Parathyroid adenoma (tissue), 2 donors: ENCODE results near the gene EIF1.

Source experiments
- H2AFZ ChIP-seq: fragments of 300-600 bp; sonication (generic); one replicate; pipeline ENCODE4 v1.7.0; 2017; ENCODE audit warnings: antibody characterized with exemption, mild to moderate bottlenecking
- H3K27ac ChIP-seq: fragments of 300-600 bp; sonication (generic); one replicate; pipeline ENCODE4 v1.7.0; 2017
- H3K27me3 ChIP-seq: fragments of 300-600 bp; sonication (generic); one replicate; pipeline ENCODE4 v1.7.0; 2017; ENCODE audit warnings: low read length; ENCODE audit not compliant: control insufficient read depth, insufficient read depth
- H3K36me3 ChIP-seq: fragments of 300-600 bp; sonication (generic); one replicate; pipeline ENCODE4 v1.7.0; 2017; ENCODE audit warnings: low read length; ENCODE audit not compliant: control insufficient read depth, insufficient read depth
- H3K4me1 ChIP-seq: fragments of 300-600 bp; sonication (generic); one replicate; pipeline ENCODE4 v1.7.0; 2017; ENCODE audit warnings: control low read depth
- H3K4me2 ChIP-seq: fragments of 300-600 bp; sonication (generic); one replicate; pipeline ENCODE4 v1.7.0; 2017; ENCODE audit warnings: low read length
- H3K4me3 ChIP-seq: fragments of 300-600 bp; sonication (generic); one replicate; pipeline ENCODE4 v1.7.0; 2017; ENCODE audit warnings: low read depth, low read length
- H3K79me2 ChIP-seq: fragments of 300-600 bp; sonication (generic); one replicate; pipeline ENCODE4 v1.7.0; 2017; ENCODE audit warnings: control low read depth
- H3K9ac ChIP-seq: fragments of 300-600 bp; sonication (generic); one replicate; pipeline ENCODE4 v1.7.0; 2017; ENCODE audit warnings: mild to moderate bottlenecking
- H3K9me3 ChIP-seq: fragments of 300-600 bp; sonication (generic); one replicate; pipeline ENCODE4 v1.7.0; 2017; ENCODE audit warnings: low read length; ENCODE audit not compliant: control insufficient read depth
- TF ChIP-seq, protein P1 (sequence below): fragments of 300-600 bp; sonication (generic); IDR thresholded peaks from one replicate; pipeline ENCODE4 v1.7.0; 2017; ENCODE audit warnings: antibody characterized with exemption, mild to moderate bottlenecking
- donor health status: primary hyperparathyroidism.

Gene EIF1

DNA sequence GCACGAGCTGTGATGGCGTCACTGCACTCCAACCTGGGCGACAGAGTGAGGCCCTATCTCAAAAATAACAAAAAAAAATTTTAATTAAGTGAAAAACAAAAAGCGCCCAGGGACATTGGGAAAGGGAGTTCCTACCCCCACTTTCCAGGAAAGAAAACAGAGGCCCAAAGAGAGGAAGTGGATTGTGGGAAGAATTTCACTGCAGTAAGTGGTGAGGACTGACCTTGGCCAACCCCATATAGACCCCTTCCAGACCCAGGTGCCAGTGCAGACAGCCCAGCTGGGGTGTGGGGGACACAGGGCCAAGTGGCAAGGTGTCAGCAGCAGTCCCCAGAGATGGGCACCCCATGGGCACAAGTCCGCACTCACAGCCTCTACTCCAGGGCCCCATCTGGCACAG, 35.3 kb upstream of the EIF1 start:
- H3K36me3 ChIP-seq: no peaks in the 10 kb centered on the region
- H3K27me3 ChIP-seq: no peaks in the 10 kb centered on the region
- no peaks in the 10 kb centered on the region for H3K9me3 ChIP-seq
- H3K4me2 ChIP-seq: no peak overlapping the region
- H3K4me3 ChIP-seq: no peak overlapping the region
- TF ChIP-seq, protein P1, sequence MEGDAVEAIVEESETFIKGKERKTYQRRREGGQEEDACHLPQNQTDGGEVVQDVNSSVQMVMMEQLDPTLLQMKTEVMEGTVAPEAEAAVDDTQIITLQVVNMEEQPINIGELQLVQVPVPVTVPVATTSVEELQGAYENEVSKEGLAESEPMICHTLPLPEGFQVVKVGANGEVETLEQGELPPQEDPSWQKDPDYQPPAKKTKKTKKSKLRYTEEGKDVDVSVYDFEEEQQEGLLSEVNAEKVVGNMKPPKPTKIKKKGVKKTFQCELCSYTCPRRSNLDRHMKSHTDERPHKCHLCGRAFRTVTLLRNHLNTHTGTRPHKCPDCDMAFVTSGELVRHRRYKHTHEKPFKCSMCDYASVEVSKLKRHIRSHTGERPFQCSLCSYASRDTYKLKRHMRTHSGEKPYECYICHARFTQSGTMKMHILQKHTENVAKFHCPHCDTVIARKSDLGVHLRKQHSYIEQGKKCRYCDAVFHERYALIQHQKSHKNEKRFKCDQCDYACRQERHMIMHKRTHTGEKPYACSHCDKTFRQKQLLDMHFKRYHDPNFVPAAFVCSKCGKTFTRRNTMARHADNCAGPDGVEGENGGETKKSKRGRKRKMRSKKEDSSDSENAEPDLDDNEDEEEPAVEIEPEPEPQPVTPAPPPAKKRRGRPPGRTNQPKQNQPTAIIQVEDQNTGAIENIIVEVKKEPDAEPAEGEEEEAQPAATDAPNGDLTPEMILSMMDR: no peak
- no peaks in the 10 kb centered on the region for H3K79me2 ChIP-seq
- H3K9ac ChIP-seq: no peak overlapping the region
- H3K4me1 ChIP-seq: peaks cover 55% of the 10 kb centered on the region
- peak overlapping the region; percentile 99 for H3K27ac ChIP-seq
- peak overlapping the region; percentile 94 for H2AFZ ChIP-seq

DNA sequence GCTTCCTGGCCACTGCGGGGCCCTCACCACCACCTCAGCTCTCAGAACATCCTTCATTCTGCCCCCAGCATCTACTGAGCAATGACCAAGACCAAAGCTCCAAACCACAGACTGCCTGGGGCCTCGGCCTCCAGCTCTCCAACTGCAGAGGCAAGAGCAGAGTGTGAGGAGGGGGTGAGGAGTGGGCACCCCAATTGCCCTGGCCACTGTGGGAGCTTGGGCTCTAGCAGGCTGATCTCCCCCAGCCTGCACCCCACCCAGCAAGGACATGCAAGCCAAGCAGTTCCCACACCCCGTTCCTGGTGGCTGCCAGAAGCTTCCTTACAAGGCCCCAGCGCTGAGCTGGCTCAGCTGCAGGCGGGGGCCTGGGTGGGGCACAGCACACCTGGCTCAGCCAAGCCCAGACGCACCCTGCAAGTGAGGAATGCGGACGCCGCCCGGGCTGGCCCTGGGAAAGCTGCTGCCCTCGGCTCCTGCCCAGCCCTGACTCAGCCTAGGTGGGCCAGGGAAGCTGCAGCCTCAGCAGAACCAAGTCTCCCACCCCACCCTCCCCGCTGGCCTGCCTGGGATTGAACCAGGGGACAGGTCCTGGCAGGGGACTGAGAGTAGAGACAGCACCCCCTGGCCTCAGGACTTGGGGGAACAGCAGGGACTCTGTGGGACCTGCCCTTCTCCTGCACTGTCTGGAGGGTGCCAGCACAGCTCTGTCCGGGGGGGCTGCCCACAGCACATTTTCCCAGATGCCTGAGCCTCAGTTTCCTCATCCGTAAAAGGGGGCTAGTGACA, 34.6 kb upstream of the EIF1 start:
- peaks cover 51% of the 10 kb centered on the region for H3K4me1 ChIP-seq

DNA sequence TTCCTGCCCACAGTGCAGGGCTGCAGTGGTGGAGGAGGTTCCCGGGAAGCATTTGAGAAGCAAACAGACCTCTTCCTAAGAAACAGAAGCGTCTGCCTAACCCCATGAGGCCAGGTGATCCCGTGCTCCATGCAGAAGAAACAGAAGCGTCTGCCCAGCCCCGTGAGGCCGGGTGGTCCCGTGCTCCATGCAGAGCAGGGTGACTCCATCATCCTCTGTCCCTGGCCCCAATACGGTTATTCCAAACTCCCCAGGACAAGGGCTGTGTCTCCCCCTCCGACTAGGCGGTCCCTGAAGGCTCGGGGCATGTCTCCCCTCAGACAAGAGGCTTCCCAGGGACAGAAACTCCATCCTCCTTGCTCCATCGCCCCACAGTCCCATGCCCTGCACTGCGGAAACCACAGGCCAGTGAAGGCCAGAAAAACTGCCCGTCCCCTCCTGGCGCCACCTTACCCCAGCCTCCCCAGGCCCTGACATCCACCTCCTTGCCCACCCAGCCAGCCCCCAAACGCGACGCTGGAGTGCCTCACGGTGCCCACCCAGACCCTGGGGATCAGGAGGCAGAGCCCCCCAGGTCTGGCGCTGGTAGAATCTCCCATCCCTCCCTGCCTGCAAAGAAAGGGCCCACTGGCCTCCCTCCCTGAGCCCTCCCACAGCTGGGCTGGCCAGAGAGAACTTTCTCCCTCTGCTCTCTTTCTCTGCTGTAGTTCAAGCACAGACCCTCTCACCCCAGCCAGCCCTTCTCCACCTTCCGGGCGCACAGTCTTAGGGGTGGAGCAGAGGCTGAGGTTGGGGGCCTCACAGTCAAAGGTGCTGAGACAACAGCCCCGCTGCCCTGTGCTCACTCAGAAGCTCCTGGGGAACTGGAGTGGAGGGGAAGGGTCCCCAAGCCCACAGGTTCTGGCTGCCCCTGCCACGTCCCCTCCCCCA, 33.7 kb upstream of the EIF1 start:
- TF ChIP-seq, protein P1: no peak
- Histone ChIP-seq H3K9me3 (no peaks in the 10 kb centered on the region), H3K9ac (peak overlapping the region; percentile 51), H3K27ac (peak overlapping the region; percentile 99), H3K27me3 (no peaks in the 10 kb centered on the region), H3K79me2 (no peaks in the 10 kb centered on the region), H3K4me1 (peaks cover 51% of the 10 kb centered on the region), H3K4me2 (peak overlapping the region; percentile 28), H3K36me3 (no peaks in the 10 kb centered on the region), H2AFZ (peak overlapping the region; percentile 94), H3K4me3 (no peak overlapping the region)

More for the DNA sequence above, 34.6 kb upstream of the EIF1 start:
- Histone ChIP-seq H3K27ac (peak overlapping the region; percentile 99), H3K27me3 (no peaks in the 10 kb centered on the region), H3K79me2 (no peaks in the 10 kb centered on the region), H3K9me3 (no peaks in the 10 kb centered on the region), H3K4me3 (no peak overlapping the region), H2AFZ (peak overlapping the region; percentile 94), H3K9ac (no peak overlapping the region), H3K4me2 (no peak overlapping the region), H3K36me3 (no peaks in the 10 kb centered on the region)
- TF ChIP-seq, protein P1: no peak

DNA sequence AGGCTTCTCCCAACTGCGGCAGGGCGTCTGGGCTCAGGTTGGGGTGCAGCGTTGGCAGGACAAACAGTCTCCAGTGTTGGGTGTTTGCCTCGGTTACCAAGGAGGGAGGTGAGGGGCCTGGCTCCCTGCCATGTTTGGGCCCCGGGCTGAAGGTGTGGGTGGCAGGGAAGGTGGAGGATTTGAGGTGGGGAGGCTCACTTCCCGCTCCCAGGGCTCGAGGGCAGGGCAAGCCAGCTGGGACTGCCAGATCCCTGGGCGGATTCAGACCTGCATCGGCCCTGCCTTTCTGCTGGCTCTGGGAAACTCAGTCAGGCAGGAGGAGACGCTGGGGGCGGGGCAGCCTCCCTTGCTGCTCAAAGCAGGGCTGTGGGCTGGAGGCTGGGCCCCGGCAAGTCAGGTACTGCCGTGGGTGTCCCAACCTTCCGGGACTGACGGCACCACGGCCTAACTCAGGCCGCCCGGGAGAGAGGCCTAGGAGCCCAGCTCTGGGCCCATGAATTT, 33.0 kb upstream of the EIF1 start:
- Histone ChIP-seq H3K9ac (peak overlapping the region; percentile 51), H3K36me3 (no peaks in the 10 kb centered on the region), H3K27me3 (no peaks in the 10 kb centered on the region), H3K79me2 (no peaks in the 10 kb centered on the region), H3K4me3 (no peak overlapping the region), H2AFZ (peak overlapping the region; percentile 94), H3K9me3 (no peaks in the 10 kb centered on the region), H3K27ac (peak overlapping the region; percentile 99), H3K4me2 (peak overlapping the region; percentile 28), H3K4me1 (peaks cover 56% of the 10 kb centered on the region)
- TF ChIP-seq, protein P1: no peak
